GM21360 (cell line): ENCODE measurements around the gene BMPR1B.

ENCODE experiments used
- ATAC-seq: cut with Tn5 transposase; IDR thresholded peaks from one replicate; pipeline ENCODE4 v1.9.1; 2021; ENCODE audit warnings: mild to moderate bottlenecking, moderate library complexity; ENCODE audit not compliant: unreplicated experiment

BMPR1B gene

DNA sequence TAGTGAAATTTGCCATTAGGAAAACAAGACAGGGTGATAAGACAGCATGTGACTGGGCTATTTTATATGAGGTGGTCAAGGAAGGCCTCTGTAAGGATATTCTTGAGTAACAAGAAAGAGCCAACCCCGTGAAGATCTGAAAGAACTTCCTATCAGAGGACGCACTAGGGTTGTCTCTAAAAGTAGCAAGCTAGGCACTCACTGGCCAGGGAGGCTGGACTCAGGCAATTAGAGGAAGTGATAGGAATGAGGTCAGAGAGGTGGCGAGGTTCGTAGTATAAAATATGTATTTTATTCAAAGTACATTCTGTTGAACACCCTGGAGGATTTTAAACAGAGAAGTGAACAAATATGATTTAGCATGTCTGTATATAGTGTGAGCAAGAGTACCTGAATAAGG lies 4.6 kb downstream of the BMPR1B start:
- ATAC-seq: no peak

- no peak for ATAC-seq
Measured at GRCh38 chr4:94763005-94763404, 5.2 kb downstream of the BMPR1B start.

DNA sequence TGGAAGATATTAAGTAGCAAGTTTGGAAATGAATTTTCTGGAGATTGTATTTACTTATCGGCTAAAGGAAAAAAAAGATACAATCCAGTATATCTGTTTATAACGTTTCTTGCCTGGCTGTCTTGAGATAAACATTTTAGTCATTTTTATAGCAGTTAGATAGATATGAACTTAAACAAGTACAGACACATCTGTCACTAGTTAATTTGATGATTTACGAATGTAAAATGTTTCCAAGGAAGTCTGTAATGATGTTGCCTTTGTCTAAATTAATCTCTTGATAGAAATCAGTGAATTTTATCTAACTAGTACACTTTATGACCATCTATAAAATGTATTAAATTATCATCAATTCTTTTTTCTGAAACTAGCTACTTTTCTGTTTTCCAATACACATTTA lies 5.7 kb downstream of the BMPR1B start:
- ATAC-seq: no peak

- ATAC-seq: no peak
Measured at GRCh38 chr4:94764069-94764468, 6.3 kb downstream of the BMPR1B start.

DNA sequence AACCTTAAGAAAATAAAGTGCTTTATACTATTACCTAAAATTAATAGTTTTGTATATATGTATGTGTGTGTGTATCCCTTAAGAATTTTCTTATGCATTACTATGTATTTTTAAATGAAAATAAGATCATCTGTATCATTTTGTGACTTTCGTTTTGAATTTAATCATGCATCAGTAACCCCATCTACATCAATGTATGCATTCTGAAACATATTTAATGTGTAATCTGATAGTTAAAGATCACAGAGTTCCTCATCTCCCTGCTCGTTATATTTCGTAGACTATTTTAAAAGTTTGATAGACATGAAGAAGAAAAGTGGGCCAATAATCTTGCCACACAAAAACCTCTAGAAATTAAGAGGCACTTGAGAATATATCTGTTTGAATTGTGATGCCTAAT lies 7.4 kb downstream of the BMPR1B start:
- no peak for ATAC-seq

DNA sequence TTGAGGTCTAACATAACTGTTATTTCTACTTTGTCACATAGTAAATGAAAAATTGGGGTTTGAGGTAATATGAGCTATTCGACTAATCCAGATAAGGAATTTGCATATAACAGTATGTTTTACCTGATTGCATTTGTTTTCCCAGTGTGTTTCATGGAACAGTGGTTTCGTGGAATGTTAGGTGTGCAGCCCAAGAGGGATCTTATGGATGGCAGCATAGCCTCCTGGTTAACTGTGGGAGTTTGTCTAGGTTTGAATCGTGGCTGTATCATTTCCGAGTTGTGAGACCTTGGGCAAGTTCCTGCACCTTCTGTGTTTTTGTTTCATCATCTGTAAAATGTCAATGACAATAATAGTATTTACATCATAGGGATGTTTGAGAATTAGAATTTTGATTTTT lies 7.9 kb downstream of the BMPR1B start:
- no peak for ATAC-seq

- no peak for ATAC-seq
Measured at GRCh38 chr4:94766856-94767255, 9.1 kb downstream of the BMPR1B start.

GRCh38 chr4:94767446-94767845 lies 9.7 kb downstream of the BMPR1B start:
- ATAC-seq: no peak

DNA sequence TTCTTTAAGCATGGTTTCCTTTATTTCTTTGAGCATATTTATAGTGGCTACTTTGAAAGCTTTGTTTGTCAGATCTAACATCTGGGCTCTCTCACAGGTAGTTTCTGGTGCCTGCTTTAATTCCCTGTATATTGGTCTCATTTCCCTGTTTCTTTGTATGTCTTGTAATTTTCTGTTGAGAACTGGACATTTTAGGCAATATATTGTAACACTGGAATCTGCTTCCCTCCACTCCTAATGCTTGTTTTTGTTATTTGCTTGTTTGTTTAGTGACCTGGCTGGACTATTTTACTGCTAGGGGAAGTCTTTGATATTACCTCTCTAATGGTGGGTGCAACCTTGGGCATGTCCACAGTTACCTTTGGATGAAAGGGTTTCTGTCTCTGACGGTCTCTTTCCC lies 25.0 kb downstream of the BMPR1B start:
- no peak for ATAC-seq

DNA sequence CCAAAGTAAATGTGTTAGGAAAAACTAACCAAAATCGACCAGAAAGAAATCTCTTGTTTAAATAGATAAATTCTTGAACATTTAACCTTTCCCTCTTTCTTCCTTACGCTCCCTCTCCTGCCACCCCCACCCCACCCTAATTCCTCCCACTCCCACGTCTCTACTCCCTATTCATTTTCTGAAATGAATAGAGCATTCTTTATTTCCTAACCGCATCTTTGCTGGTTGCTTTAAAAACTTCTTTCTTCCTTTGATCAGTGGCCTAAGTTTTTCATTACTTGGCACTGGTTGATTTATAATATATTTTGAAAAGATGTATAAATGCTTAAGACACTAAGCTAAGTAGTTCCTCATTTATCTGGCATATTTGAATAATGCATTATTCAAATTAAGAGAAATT lies 33.9 kb downstream of the BMPR1B start:
- ATAC-seq: no peak

DNA sequence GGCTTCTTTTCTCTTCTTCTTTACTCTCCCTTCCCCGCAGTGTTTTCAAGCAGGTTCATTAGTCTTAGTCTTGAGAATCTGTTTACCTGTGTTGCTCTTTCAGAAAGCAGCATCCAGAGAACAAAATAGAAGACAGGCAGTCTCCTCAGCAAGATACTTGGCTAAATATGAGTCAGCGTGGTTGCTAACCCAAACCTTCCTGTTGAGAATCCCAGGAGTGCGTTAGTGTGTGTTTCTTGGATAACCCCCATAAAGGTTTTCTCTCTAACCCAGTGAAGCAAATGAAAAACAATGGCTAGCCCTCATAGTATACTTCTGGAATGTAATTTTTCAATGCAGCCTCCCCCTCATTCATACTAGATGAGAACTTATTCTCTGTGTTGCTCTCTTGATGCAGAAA lies 41.1 kb downstream of the BMPR1B start:
- no peak for ATAC-seq

GRCh38 chr4:94801016-94801415 lies 43.3 kb downstream of the BMPR1B start:
- no peak for ATAC-seq

DNA sequence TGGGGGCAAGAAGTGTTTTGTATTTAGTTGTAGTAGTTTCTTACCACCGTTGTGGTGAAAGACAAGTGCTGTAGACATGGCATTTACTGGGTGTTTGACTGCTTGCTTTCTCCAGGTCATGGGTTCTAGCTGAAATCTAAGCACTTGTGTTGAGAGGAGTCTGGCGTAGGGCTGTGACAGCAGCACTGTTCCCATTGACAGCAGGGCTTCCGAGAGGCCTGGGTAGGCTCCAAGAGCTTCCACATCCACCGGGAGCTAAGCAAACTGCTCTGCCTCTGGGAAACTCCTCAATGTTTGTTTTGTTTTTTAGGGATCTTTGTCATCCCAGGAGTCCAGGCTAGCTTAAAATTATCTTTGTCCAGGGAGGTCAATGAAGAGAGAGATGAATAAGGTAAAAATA lies 44.3 kb downstream of the BMPR1B start:
- ATAC-seq: no peak

DNA sequence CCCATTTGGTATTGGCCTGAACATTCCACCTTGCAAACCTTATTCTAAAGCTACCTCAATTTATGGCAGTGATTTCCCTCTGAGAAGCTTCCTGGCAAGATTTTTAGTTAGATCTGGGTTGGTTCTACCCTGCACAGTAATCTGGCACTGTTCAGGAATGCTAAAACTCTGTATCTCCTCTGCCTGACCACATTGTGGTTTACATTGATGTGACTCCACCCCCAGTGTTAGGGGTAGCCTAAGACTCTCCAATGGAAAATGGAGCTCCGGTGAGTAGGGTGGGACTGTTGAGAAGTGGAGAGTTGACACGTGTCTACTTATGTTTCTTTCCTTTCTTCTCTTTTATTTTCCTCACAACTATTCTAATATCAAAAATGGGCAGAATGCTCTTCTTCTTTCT lies 45.4 kb downstream of the BMPR1B start:
- ATAC-seq: no peak

GRCh38 chr4:94804650-94805049 lies 46.9 kb downstream of the BMPR1B start:
- ATAC-seq: no peak

GRCh38 chr4:94806376-94806775 lies 48.6 kb downstream of the BMPR1B start:
- no peak for ATAC-seq

DNA sequence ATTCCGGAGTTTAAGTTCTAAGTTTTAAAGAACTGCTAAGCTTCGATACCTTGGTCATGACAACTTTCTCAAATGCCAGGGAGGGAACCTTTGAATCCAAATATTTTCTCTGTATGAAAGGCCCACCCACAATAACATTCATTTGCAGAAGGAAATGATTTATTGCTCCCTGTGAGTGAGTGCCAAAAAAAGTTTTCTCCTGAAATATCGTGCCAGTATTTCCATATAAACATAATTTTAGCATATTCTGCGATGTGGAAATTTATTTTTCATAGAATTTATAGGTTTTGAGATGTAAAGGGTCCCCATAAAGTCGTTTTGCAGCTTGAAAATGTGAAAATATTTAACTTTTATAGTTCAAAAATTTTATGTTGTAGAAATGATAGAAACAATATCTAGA lies 53.9 kb downstream of the BMPR1B start:
- ATAC-seq: no peak

- ATAC-seq: no peak
Measured at GRCh38 chr4:94813221-94813620, 55.5 kb downstream of the BMPR1B start.

DNA sequence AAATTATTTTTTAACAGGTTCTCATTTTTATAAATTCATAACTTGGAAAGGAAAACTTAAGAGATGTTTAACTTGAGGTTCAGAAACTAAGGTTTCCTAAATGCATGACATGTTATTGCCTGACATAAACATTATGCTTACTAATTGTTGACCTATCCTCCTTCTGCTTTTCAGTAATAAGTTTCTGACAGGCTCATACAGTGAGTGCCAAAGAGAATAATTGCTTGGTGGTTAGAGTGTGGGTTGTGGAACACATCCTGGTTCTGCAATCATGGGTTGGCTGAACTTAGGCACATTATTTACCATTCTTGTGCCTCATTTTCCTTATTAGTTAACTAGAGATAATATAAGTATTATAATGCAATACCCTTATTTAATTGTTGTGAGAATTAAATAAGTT lies 56.5 kb downstream of the BMPR1B start:
- no peak for ATAC-seq

GRCh38 chr4:94819371-94820168 lies 61.8 kb downstream of the BMPR1B start:
- ATAC-seq: no peak

GRCh38 chr4:94826206-94826605 lies 68.5 kb downstream of the BMPR1B start:
- no peak for ATAC-seq

DNA sequence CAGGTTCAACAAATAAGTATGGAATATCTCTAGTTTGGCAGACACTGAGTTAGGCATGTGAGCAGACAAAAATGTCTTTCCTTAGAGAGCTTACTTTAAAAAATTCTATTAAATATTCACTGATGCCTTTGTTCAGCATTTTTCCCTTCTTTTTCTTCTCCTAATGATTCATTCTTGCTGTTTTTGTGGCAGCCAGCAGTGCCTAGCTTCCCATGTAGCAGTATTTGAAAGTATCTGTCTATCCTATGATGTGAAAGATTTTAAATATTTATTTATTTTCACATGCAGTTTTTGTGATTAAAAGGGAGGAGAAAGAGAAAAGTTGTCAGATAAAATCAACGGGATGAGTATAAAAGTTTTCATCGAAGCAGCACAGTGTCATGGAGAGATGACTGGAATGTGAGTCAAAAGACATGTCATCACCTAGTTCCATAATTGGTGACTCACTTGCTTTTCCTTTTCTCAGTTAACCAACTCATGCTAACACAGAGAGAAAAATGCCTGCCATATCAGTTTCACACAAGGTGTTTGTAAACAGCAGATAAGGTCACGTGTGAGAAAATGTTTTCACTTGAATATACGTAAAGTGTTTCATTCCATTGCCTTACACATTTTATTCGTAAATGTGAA lies 69.8 kb downstream of the BMPR1B start:
- ATAC-seq: no peak

DNA sequence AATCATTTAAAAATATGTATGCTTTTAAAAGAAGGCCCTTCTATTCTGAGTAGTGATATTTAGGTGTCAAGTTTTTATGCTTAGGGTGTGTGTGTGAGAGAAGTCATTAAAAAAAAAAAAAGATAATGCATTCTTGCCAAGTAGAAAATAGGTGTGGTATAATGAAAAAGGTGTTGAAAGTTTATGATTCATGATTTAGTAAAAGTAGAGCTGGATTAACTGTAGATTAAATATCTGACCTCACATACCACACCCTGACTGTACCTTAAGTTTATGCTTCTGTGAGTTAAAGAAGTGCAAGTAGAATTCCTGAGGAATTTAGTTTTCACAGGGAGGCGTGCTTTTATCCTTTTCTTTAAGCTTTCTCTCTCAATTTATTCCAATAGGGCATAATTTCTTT lies 71.1 kb downstream of the BMPR1B start:
- no peak for ATAC-seq
